DMS53 (cell line): ENCODE measurements around the gene ATP5PO.

ENCODE experiments used
- DNase-seq: peaks from one replicate; lab custom pipeline; 2025; lab: John Stamatoyannopoulos, UW

ATP5PO gene

GRCh38 chr21:33899199-33899598 is 16.4 kb downstream of the ATP5PO start:
- no peak for DNase-seq

GRCh38 chr21:33898586-33898985 is 17.0 kb downstream of the ATP5PO start:
- DNase-seq: no peak

GRCh38 chr21:33897739-33898138 is 17.9 kb downstream of the ATP5PO start:
- DNase-seq: no peak

- no peak for DNase-seq
These were observed 18.5 kb downstream of the ATP5PO start for GRCh38 chr21:33897098-33897497.

GRCh38 chr21:33896691-33897090 is 18.9 kb downstream of the ATP5PO start:
- no peak for DNase-seq

GRCh38 chr21:33895356-33895755 is 20.2 kb downstream of the ATP5PO start:
- DNase-seq: no peak

GRCh38 chr21:33894736-33895288 is 20.8 kb downstream of the ATP5PO start:
- DNase-seq: peak; percentile 89

GRCh38 chr21:33893917-33894316 is 21.7 kb downstream of the ATP5PO start:
- DNase-seq: no peak

- DNase-seq: peak; percentile 4
These were observed 22.8 kb downstream of the ATP5PO start for GRCh38 chr21:33892853-33893252.

- no peak for DNase-seq
These were observed 25.4 kb downstream of the ATP5PO start for GRCh38 chr21:33890187-33890586.

- DNase-seq: no peak
These were observed 29.3 kb downstream of the ATP5PO start for GRCh38 chr21:33886321-33886720.

- DNase-seq: no peak
These were observed 30.5 kb downstream of the ATP5PO start for GRCh38 chr21:33885172-33885514.

- DNase-seq: no peak
These were observed 31.0 kb downstream of the ATP5PO start for GRCh38 chr21:33884376-33885171.

- DNase-seq: no peak
These were observed 32.5 kb downstream of the ATP5PO start for GRCh38 chr21:33883118-33883517.

- no peak for DNase-seq
These were observed 33.7 kb downstream of the ATP5PO start for GRCh38 chr21:33881689-33882440.

- no peak for DNase-seq
These were observed 35.0 kb downstream of the ATP5PO start for GRCh38 chr21:33880626-33881025.

- DNase-seq: no peak
These were observed 36.8 kb downstream of the ATP5PO start for GRCh38 chr21:33878824-33879223.

- no peak for DNase-seq
These were observed 40.4 kb downstream of the ATP5PO start for GRCh38 chr21:33875026-33875695.

- DNase-seq: no peak
These were observed 41.4 kb downstream of the ATP5PO start for GRCh38 chr21:33874161-33874560.

- no peak for DNase-seq
These were observed 42.6 kb downstream of the ATP5PO start for GRCh38 chr21:33872881-33873515.

- peak; percentile 11 for DNase-seq
These were observed 44.4 kb downstream of the ATP5PO start for GRCh38 chr21:33871171-33871570.

GRCh38 chr21:33870768-33871167 is 44.8 kb downstream of the ATP5PO start:
- peak; percentile 67 for DNase-seq
